Activated CD8-positive, alpha-beta memory T cell treated with anti-CD3 and anti-CD28 coated beads, Interleukin-2, amount 10 ng/mL, durations not matched to agents 7 days and 5 days (primary cell): ENCODE measurements around the gene IQSEC1. TPM values are rescaled to one million over a fixed set of nuclear protein-coding genes. Genes with fewer than 3 reads are reported as not detected.

Experiments used
- ATAC-seq: fragments of 150-1000 bp; cut with Tn5 transposase; one replicate; pipeline ENCODE4 v1.10.0; 2021; ENCODE audit warnings: moderate library complexity
- CTCF ChIA-PET: fragments of 350-600 bp; sonication (Branson Sonifier 250); formaldehyde crosslinking; loops from one replicate; lab custom pipeline; 2021; ENCODE audit warnings: antibody characterized with exemption; lab: Charles Lee
- DNase-seq: peaks from one replicate; pipeline ENCODE4 v3.0.0-alpha.2; 2020
- H3K27ac Mint-ChIP-seq: one replicate; pipeline ENCODE4 v1.8.0; 2021; ENCODE audit warnings: mild to moderate bottlenecking, mixed read lengths
- H3K27me3 Mint-ChIP-seq: one replicate; pipeline ENCODE4 v1.8.0; 2021; ENCODE audit warnings: mixed read lengths
- H3K36me3 Mint-ChIP-seq: one replicate; pipeline ENCODE4 v1.8.0; 2021; ENCODE audit warnings: mild to moderate bottlenecking, mixed read lengths
- H3K4me1 Mint-ChIP-seq: one replicate; pipeline ENCODE4 v1.8.0; 2021; ENCODE audit warnings: mixed read lengths
- H3K4me3 Mint-ChIP-seq: one replicate; pipeline ENCODE4 v1.8.0; 2021; ENCODE audit warnings: mild to moderate bottlenecking, moderate library complexity, mixed read lengths
- H3K9me3 Mint-ChIP-seq: one replicate; pipeline ENCODE4 v1.8.0; 2022; ENCODE audit warnings: low read depth, mixed read lengths
- total RNA-seq, 2 experiments: library from RNA; stranded (reverse); gene quantifications; one replicate each; pipeline ENCODE4 v1.2.3, GENCODE V29; 2021

Gene IQSEC1
- total RNA-seq, 2 experiments from 2014 or later: 37.6 to 71.4 TPM

DNA sequence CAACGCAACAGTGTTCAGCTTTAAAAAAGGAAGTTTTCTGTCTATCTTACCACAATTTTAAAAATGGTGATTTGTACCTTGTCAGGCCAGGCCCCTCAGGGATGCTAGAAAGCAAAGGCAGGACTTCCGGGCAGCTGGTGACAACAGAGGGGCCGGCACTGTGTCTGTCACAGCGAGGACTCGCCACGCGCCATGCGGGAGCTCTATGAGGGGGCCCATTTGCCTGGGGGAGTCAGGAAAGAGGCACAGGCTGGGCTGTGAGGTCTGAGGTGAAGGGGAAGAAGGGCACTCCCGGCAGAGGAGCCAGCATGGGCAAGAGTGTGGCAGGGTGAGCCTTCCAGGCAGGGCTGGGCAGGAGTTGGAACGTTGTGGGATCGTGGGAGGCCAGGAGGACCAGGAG is 7.0 kb downstream of the IQSEC1 start:
- no peak for ATAC-seq
- Mint-ChIP-seq H3K27me3 (no peaks in the 10 kb centered on the region), H3K9me3 (no peaks in the 10 kb centered on the region), H3K4me3 (no peak overlapping the region), H3K27ac (no peak overlapping the region), H3K36me3 (peaks cover 13% of the 10 kb centered on the region), H3K4me1 (peaks cover 38% of the 10 kb centered on the region)
- DNase-seq: no peak
- CTCF ChIA-PET: interaction anchor here (0.9 to 1.2 kb wide), 4 partner anchors 10 to 82 kb away, joined by 3 to 4 read pairs (median 3); no protein-coding TSS in a partner anchor

DNA sequence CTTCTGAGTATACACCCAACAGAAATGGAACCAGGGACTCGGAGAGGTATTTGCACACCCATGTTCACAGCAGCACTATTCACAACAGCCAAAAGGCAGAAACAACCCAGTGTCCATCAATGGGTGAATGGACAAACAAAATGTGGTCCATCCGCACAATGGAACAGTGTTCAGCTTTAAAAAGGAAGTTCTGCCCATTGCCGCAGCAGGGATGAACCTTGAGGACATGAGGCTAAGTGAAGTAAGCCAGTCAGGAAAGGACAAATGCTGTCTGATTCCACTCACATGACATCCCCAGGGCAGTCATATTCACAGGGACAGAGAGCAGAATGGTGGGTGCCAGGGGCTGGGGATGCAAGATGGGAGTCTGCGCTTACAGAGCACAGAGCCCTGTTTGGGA is 7.5 kb downstream of the IQSEC1 start:
- H3K27ac Mint-ChIP-seq: peak overlapping the region; percentile 54
- H3K9me3 Mint-ChIP-seq: no peaks in the 10 kb centered on the region
- CTCF ChIA-PET: interaction anchor here (1.0 to 1.4 kb wide), 4 partner anchors 8 to 26 kb away, joined by 3 to 4 read pairs (median 3); no protein-coding TSS in a partner anchor
- peaks cover 34% of the 10 kb centered on the region for H3K4me1 Mint-ChIP-seq
- H3K36me3 Mint-ChIP-seq: peaks cover 13% of the 10 kb centered on the region
- no peak overlapping the region for H3K4me3 Mint-ChIP-seq
- ATAC-seq (no peak), DNase-seq (no peak)
- H3K27me3 Mint-ChIP-seq: no peaks in the 10 kb centered on the region

DNA sequence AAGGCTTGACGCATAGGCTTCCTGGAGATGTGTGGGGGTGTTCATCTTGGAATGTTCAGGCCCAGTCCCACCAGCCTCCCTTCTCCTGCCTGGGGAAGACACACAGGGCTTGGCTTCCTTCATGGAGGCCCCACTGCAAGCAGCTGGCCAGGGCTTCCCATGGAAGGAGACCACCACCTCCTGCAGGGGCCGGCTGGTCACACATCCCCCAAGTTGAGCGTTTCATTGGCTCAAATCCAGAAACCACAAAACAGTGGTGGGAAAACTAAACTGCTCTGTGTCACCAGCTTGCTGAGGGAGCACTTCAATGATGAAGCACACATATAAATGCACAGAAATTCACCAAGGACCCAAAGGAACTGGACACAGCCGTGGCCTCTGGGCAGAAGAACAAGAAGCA is 8.3 kb downstream of the IQSEC1 start:
- H3K36me3 Mint-ChIP-seq: peaks cover 13% of the 10 kb centered on the region
- no peaks in the 10 kb centered on the region for H3K27me3 Mint-ChIP-seq
- CTCF ChIA-PET: interaction anchor here (1.0 to 1.4 kb wide), 3 partner anchors 9 to 27 kb away, joined by 3 to 4 read pairs (median 3); no protein-coding TSS in a partner anchor
- H3K27ac Mint-ChIP-seq: no peak overlapping the region
- ATAC-seq (no peak), DNase-seq (no peak)
- no peak overlapping the region for H3K4me3 Mint-ChIP-seq
- H3K9me3 Mint-ChIP-seq: no peaks in the 10 kb centered on the region
- peaks cover 26% of the 10 kb centered on the region for H3K4me1 Mint-ChIP-seq

DNA sequence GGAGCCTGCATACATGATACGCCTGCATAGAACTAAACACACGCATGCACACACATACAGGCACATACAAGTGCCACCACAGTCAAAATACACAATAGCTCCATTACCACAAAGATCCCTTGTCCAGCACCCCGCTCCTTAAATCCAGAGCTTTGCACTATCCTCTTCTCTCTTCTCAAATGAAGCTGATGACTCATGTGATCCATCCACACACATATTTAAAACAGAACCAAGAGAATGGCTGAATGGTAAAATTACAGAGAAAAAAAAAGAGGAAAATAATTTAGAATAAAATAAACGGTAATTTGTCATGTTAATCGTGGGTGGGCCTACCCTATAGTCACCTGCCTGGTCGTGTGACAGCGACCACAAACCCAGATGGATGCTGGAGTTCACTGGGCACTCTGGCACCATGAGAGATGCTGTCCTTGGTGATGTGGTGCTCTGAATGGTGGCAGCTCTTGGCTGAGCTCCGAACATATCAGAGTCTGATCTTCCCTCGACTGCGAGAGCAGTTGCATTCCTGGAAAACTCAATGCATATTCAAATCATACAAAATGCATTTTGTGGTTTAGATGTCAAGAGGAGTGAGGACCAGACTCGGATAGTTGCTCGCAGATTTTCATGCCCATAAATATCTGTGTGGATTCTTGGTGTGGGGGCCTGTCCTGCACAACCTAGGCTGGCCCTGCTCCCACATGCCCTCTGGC is 8.9 kb downstream of the IQSEC1 start:
- H3K4me3 Mint-ChIP-seq: no peak overlapping the region
- peaks cover 13% of the 10 kb centered on the region for H3K36me3 Mint-ChIP-seq
- CTCF ChIA-PET: interaction anchor here (1.4 kb wide), 1 partner anchor 10 kb away, joined by 3 read pairs; no protein-coding TSS in a partner anchor
- no peaks in the 10 kb centered on the region for H3K9me3 Mint-ChIP-seq
- ATAC-seq (no peak), DNase-seq (no peak)
- H3K27ac Mint-ChIP-seq: no peak overlapping the region
- no peaks in the 10 kb centered on the region for H3K27me3 Mint-ChIP-seq
- peaks cover 20% of the 10 kb centered on the region for H3K4me1 Mint-ChIP-seq

DNA sequence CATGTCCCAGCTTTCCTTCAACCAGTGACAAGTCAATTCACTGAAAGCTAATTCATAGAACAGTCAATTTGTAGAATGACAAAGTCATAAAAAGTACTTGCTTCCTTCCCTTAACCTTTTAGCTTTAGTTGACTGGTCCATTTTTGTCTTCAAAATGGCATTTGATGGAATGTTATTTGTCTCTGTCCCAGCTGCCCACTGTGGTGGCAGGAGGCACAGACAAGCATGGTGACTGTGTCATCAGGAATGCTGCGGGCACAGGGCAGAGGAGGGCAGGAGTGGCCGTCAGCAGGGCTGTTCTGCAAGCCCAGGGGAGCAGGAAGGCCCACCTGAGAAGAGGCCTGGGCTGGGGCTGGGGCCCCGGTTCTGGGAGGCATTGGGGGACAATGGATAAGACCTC is 10.0 kb downstream of the IQSEC1 start:
- H3K36me3 Mint-ChIP-seq: peaks cover 13% of the 10 kb centered on the region
- no peaks in the 10 kb centered on the region for H3K9me3 Mint-ChIP-seq
- H3K27ac Mint-ChIP-seq: no peak overlapping the region
- CTCF ChIA-PET: interaction anchor here (1.0 kb wide), 1 partner anchor 49 kb away, joined by 3 read pairs; no protein-coding TSS in a partner anchor
- ATAC-seq (no peak), DNase-seq (no peak)
- H3K4me3 Mint-ChIP-seq: no peak overlapping the region
- H3K4me1 Mint-ChIP-seq: peaks cover 9% of the 10 kb centered on the region
- no peaks in the 10 kb centered on the region for H3K27me3 Mint-ChIP-seq

DNA sequence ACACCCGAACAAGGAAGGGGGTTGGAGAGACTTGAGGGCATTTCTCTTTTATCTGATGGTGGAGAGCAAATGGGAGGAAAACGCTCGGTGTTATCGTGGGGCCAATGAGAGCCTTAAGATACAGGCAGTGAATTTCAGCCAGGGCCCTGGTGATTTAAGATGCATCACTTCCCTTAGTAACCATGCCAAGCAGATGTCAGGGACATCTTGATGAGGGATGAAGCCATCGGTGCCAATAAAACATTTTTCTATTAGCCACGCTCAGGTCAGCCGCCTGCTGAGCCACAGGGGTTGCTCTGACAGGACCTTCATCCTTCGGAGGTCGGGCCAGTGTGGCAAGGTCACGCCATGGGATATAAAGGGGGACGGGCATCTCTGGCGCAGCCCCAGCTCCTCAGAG is 10.6 kb downstream of the IQSEC1 start:
- no peak for DNase-seq
- Mint-ChIP-seq H3K4me1 (peaks cover 6% of the 10 kb centered on the region), H3K4me3 (no peak overlapping the region), H3K27me3 (no peaks in the 10 kb centered on the region), H3K36me3 (peaks cover 13% of the 10 kb centered on the region), H3K9me3 (no peaks in the 10 kb centered on the region), H3K27ac (no peak overlapping the region)
- no peak for ATAC-seq
- CTCF ChIA-PET: interaction anchor here (1.0 to 1.5 kb wide), 2 partner anchors 29 to 49 kb away, joined by 3 to 4 read pairs; no protein-coding TSS in a partner anchor

DNA sequence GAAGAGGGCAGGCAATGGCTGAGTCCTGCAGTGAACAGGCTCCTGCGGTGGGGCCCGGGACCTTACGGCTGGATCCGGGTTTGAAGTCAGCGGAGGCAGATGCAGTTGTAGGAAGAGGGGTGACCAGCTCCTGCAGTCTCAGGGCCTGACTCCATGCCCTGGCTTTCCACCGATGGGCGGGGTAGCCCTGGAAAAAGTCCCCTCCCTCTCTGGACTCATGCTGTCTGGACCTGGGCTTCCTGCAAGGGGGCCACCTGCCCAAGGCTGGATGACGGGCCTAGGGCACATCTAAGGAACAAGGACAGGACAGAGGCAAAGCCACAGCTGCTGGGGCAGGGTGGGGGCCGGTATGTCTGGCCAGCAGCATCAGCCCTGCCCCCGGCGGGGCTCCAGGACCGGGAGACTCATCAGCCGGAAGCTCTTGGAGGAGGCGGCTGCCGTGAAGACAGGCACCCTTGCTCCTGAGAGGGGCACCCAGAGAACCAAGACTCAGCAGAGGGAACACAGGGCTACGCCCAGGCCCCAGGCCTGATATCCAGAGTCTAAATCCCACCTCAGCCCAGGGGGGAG is 12.8 kb downstream of the IQSEC1 start:
- no peak overlapping the region for H3K27ac Mint-ChIP-seq
- ATAC-seq (no peak), DNase-seq (no peak)
- H3K4me3 Mint-ChIP-seq: no peak overlapping the region
- CTCF ChIA-PET: no interaction called here
- no peaks in the 10 kb centered on the region for H3K27me3 Mint-ChIP-seq
- H3K9me3 Mint-ChIP-seq: no peaks in the 10 kb centered on the region
- H3K36me3 Mint-ChIP-seq: peaks cover 7% of the 10 kb centered on the region
- H3K4me1 Mint-ChIP-seq: peaks cover 5% of the 10 kb centered on the region

DNA sequence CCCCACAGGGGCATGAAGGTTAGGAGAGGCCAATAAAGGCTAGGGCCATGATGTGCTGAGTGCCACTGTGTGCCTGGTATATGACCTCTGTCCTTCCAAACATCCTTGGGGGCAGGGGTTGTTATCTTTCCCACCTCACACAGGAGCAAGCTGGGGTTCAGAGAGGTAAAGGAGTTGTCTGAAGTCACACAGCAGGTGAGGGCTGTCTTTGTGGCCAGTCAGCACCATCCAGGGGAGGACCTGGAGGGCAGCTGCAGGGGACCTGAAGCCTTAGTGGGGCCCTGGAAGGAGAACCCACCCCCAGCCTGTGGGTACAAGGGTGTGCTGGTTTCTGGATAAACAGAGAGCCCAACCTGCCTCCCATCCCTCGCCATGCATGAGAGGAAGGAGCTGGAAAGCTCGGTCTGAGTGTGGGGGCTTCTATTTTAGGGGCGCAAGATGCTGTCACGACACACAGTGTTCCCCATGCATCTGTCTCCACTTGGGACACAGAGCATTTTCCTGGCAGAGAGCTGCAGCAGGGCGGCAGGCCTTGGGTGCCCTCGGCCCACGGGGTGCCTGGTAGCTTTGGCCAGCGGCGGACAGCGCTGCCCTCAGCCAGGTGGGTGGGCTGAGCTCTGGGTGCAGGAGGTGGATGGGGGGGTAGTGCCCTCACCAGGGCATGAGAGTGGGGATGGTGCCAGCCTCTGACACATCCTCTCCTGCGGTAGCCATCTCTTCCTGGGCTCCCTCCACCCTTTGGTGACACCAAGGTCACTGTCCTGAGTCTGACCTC is 14.7 kb downstream of the IQSEC1 start:
- CTCF ChIA-PET: no interaction called here
- H3K4me3 Mint-ChIP-seq: no peak overlapping the region
- no peaks in the 10 kb centered on the region for H3K27me3 Mint-ChIP-seq

DNA sequence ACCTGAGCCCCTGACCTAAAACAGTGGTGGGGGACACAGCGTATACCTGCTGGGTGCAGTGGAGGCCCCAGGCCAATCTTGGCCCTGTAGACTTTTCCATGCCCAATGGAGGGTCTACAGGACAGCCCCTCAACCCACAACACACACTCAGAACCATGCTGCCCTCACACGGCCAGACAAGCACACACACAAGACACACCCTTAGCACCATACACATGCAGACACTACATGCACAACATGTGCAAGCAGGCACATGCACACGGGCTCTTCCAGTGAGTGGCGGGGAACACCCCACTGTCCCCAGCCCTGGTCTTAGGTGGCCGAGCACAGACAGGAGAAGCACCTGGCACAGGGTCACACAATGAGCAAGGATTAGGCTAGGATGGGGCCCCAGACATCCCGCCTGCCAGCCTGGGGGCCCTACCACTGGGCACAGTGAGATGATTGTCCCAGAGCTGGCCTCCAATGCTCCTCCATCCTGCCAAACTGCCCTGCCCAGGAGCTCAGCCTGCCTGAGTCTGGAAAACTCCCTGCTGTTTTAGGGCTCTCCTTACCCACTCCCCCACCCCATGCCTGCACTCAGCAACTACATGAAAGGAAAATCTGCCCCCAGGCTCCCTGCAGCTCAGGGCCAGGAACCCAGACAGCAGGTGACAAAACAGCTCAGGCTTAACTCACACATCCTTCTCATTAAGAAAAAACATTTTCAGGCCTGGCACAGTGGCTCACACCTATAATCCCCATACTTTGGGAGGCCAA is 15.8 kb downstream of the IQSEC1 start:
- CTCF ChIA-PET: no interaction called here
- no peaks in the 10 kb centered on the region for H3K36me3 Mint-ChIP-seq
- no peak for ATAC-seq

More for the DNA sequence above, 14.7 kb downstream of the IQSEC1 start:
- Mint-ChIP-seq H3K36me3 (peaks cover 3% of the 10 kb centered on the region), H3K4me1 (peaks cover 2% of the 10 kb centered on the region), H3K9me3 (no peaks in the 10 kb centered on the region), H3K27ac (no peak overlapping the region)
- DNase-seq (no peak), ATAC-seq (no peak)

DNA sequence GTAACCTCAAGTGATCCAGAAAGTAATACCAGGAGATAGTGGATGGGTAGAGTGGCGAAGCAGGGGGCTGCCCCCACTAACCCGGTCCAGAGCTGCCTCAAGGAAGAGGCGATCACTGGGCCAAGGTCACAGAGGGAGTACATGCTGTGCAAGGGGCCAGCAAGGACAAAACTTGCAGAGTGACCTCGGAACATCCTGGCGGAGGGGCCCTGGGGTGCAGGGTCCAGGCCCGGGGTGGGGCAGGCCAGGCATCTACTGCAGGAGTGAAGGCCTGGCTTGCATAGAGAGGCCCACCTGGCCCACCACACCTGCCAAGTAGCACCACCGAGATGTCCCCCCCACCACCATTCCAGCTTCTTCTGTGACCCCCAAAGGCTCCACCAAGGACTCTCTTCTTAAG is 17.6 kb downstream of the IQSEC1 start:
- no peak overlapping the region for H3K27ac Mint-ChIP-seq
- H3K9me3 Mint-ChIP-seq: no peaks in the 10 kb centered on the region
- CTCF ChIA-PET: interaction anchor here (1.2 kb wide), 2 partner anchors 10 to 21 kb away, joined by 3 read pairs; no protein-coding TSS in a partner anchor
- no peak overlapping the region for H3K4me3 Mint-ChIP-seq
- H3K4me1 Mint-ChIP-seq: no peaks in the 10 kb centered on the region
- no peaks in the 10 kb centered on the region for H3K36me3 Mint-ChIP-seq
- no peak for DNase-seq
- H3K27me3 Mint-ChIP-seq: no peaks in the 10 kb centered on the region
- no peak for ATAC-seq

More for the DNA sequence above, 15.8 kb downstream of the IQSEC1 start:
- Mint-ChIP-seq H3K27me3 (no peaks in the 10 kb centered on the region), H3K4me1 (no peaks in the 10 kb centered on the region), H3K9me3 (no peaks in the 10 kb centered on the region), H3K4me3 (no peak overlapping the region), H3K27ac (no peak overlapping the region)
- DNase-seq: no peak

DNA sequence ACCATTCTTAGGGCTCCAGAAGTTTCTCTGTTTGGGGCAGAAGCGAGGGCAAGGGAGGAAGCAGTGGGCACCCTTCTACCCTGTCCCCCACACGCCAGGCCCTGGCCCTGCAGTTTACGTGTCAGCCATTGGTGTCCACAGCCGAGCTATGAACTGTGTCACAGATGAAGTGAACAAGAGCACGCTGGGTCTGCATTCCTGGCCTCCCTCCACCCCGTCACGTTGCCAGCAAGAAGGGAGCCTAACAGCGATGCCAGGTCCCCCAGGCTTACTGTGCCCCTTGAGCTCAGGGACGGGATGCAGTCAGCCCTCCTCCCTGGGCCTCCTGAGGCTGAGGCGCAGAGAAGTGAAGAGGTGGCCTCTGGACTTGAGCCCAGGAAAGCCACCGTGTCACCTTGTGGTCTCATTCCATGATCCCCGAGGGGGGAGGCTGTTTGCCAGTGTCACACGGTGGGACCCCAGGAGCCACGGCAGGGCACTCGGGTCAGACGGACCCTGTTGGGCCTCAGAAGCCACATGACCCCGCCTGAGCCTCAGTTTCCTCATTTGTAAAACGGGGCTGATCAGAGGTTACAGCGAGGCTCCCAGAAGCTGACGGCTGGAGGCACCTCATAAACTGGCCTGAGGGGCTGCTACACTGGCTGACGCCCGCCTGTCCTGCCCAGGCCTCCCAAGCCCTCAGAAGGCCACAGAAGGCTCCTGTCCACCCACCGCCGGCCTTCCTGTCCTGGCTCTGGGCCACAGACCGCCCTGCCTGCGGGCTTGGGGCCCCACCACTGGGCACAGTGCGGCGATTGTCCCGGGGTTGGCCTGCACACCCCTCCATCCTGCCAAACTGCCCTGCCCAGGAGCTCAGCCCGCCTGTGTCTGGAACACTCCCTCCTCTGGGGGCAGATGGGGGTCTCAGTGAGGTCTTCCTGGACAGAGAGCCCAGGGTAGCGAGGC is 18.6 kb downstream of the IQSEC1 start:
- DNase-seq: no peak
- CTCF ChIA-PET: interaction anchor here (1.2 kb wide), 1 partner anchor 22 kb away, joined by 3 read pairs; no protein-coding TSS in a partner anchor
- no peak overlapping the region for H3K4me3 Mint-ChIP-seq
- no peaks in the 10 kb centered on the region for H3K4me1 Mint-ChIP-seq
- no peaks in the 10 kb centered on the region for H3K9me3 Mint-ChIP-seq
- H3K27me3 Mint-ChIP-seq: no peaks in the 10 kb centered on the region
- H3K36me3 Mint-ChIP-seq: no peaks in the 10 kb centered on the region
- no peak for ATAC-seq
- no peak overlapping the region for H3K27ac Mint-ChIP-seq

DNA sequence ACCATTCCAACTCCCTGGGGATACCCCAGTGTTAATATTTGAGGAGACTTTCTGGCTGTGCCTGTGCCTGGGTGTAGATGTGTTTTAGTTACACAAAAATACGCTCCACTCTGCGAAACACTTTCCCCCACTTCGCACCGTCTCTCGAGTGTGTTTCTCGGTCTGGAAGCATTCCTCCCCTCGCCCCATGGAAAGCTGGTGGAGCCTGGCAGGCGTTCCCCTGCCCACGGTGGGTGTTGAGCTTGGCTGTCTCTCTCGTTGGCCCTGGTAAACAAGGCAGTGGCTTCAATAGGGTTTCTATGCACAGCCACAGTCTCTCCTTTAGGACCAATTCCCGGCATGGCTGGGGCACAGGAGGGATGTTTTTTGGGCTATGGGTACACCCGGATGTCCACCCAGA is 19.3 kb downstream of the IQSEC1 start:
- DNase-seq: no peak
- no peaks in the 10 kb centered on the region for H3K9me3 Mint-ChIP-seq
- H3K27ac Mint-ChIP-seq: no peak overlapping the region
- no peaks in the 10 kb centered on the region for H3K36me3 Mint-ChIP-seq
- no peaks in the 10 kb centered on the region for H3K4me1 Mint-ChIP-seq
- CTCF ChIA-PET: no interaction called here
- H3K4me3 Mint-ChIP-seq: no peak overlapping the region
- H3K27me3 Mint-ChIP-seq: no peaks in the 10 kb centered on the region
- no peak for ATAC-seq
